Measurements from ENCODE around the gene IFT88.

GRCh38 chr13:20721454-20722357 lies 154.7 kb downstream of the IFT88 start:
- TF ChIP-seq CTCF (IDR thresholded peaks at IDR 0.05) (no peak), EP300 (IDR thresholded peaks at IDR 0.05) (no peak), POLR2A (IDR thresholded peaks at IDR 0.05) (no peak)

Data from suprapubic skin (tissue), 3 donors.